Lung (tissue), 16 donors: Measurements from ENCODE around the gene PTPN21. TPM values are rescaled to one million over a fixed set of nuclear protein-coding genes. Genes with fewer than 3 reads are reported as not detected.

Experiments
- ATAC-seq: fragments of 200-7000 bp; cut with Tn5 transposase; one replicate; pipeline ENCODE4 v1.9.1; 2020; ENCODE audit warnings: moderate number of reproducible peaks; ENCODE audit not compliant: insufficient read depth, low FRiP score
- DNase-seq, 3 donors: peaks; one replicate each; pipeline ENCODE4 v3.0.0-alpha.2; 2013 to 2017
- H3K27ac ChIP-seq, 2 donors: one replicate each; pipeline ENCODE4 v1.5.1; 2013; ENCODE audit warnings: mild to moderate bottlenecking in 2 of 2, moderate library complexity in 2 of 2, control low read depth in 1 of 2, inconsistent platforms in 1 of 2, low read depth in 1 of 2, low read length in 1 of 2
- H3K27me3 ChIP-seq, 3 donors: one replicate each; pipeline ENCODE4 v1.5.1; 2013; ENCODE audit warnings: low read length in 2 of 3; ENCODE audit not compliant: control insufficient read depth in 3 of 3, insufficient read depth in 3 of 3
- H3K36me3 ChIP-seq, 4 donors: one replicate each; pipeline ENCODE4 v1.5.1; 2013; ENCODE audit warnings: low read length in 4 of 4, mild to moderate bottlenecking in 1 of 4, moderate library complexity in 1 of 4; ENCODE audit not compliant: control insufficient read depth in 4 of 4, insufficient read depth in 4 of 4
- H3K4me1 ChIP-seq, 5 donors: one replicate each; pipeline ENCODE4 v1.5.1; 2013; ENCODE audit warnings: low read length in 5 of 5, mild to moderate bottlenecking in 2 of 5, moderate library complexity in 1 of 5; ENCODE audit not compliant: control insufficient read depth in 5 of 5, insufficient read depth in 5 of 5
- H3K4me3 ChIP-seq: one replicate; pipeline ENCODE4 v1.5.1; 2013; ENCODE audit warnings: mild to moderate bottlenecking, control low read depth, moderate library complexity
- H3K9ac ChIP-seq, 2 donors: one replicate each; pipeline ENCODE4 v1.5.1; 2013; ENCODE audit warnings: low read length in 2 of 2, control low read depth in 1 of 2; ENCODE audit not compliant: insufficient read depth in 1 of 2
- H3K9me3 ChIP-seq, 4 donors: one replicate each; pipeline ENCODE4 v1.5.1; 2013; ENCODE audit warnings: low read length in 3 of 4, mild to moderate bottlenecking in 1 of 4, moderate library complexity in 1 of 4; ENCODE audit not compliant: control insufficient read depth in 4 of 4, insufficient read depth in 3 of 4
- CTCF ChIP-seq: IDR thresholded peaks from 2 replicates; pipeline ENCODE4 v1.5.1; 2012; ENCODE audit warnings: mild to moderate bottlenecking; ENCODE audit errors: control extremely low read depth, extremely low read depth
- WGBS, 2 donors: extraction: QIAGEN DNeasy Blood & Tissue Kit; methylation state at CpG; one replicate each; pipeline ENCODE4 v1.1.7; 2013; 5-methylcytosine and 5-hydroxymethylcytosine counted together
- long read RNA-seq, 5 donors: transcript quantifications; one replicate each; lab custom pipeline, GENCODE V29; 2026
- polyA plus RNA-seq, 2 donors: library from polyadenylated mRNA; stranded (reverse); fragments of 200-250 nt; gene quantifications; one replicate each; pipeline ENCODE4 v1.2.1, GENCODE V29; 2013
- total RNA-seq, 2 donors: library from RNA; depleted of rRNA in 1 of 2; stranded (reverse); fragments of >200 nt in 1 of 2; gene quantifications; one replicate each; pipeline ENCODE4 v1.2.1, GENCODE V29; 2014 to 2021
- donor health status: control.
- donor health status: control.
- donor health status: Bipolar disorder and iron deficiency.
- donor health status: healthy.
- donor health status: DM: yes; HTN: yes; CAD: no.

The PTPN21 gene
- total RNA-seq (10 to 100 TPM; 31.6 to 39.3 TPM), polyA plus RNA-seq (1 to 10 TPM; 8.2 to 8.7 TPM)
- long read RNA-seq, donor 1, full-length matches to known transcripts = 2 of 13 reads
- long read RNA-seq, donor 1, partial matches to known transcripts = 6 of 13 reads
- long read RNA-seq, donor 1, other reads (novel, unspliced or antisense) = 5 of 13 reads
- long read RNA-seq, donor 2 = 0 reads
- long read RNA-seq, donor 3, partial matches to known transcripts = 6 of 6 reads
- long read RNA-seq, donor 3, other reads (novel, unspliced or antisense) = 0 of 6 reads
- long read RNA-seq, donor 4, partial matches to known transcripts = 8 of 8 reads
- long read RNA-seq, donor 4, other reads (novel, unspliced or antisense) = 0 of 8 reads
- long read RNA-seq, donor 5, partial matches to known transcripts = 24 of 29 reads
- long read RNA-seq, donor 5, other reads (novel, unspliced or antisense) = 5 of 29 reads

- Histone ChIP-seq H3K4me3 (peak within 1 kb of the TSS; percentile 53), H3K27me3 (no peaks in the 10 kb centered on the region), H3K4me1 (peaks cover 1 to 35% (median 6%) of the 10 kb centered on the region in 5 donors), H3K9ac (peak within 1 kb of the TSS; percentile 83 to 97), H3K36me3 (no peaks in the 10 kb centered on the region), H3K9me3 (no peaks in the 10 kb centered on the region), H3K27ac (peak within 1 kb of the TSS; percentile 74 to 100)
- 1% methylated on average over 71 to 103 of the region's 103 CpGs for WGBS, 2 donors
- no peak for TF ChIP-seq CTCF
- ATAC-seq (peak; percentile 89), DNase-seq (peak; percentile 80 to 84 (median 84))
These were observed at the start of gene PTPN21 for GRCh38 chr14:88554457-88555286. Gene PTPN21, minus strand, starts transcription at chr14:88555007. Its CDS starts 4,590 bp downstream, at chr14:88550417.

DNA sequence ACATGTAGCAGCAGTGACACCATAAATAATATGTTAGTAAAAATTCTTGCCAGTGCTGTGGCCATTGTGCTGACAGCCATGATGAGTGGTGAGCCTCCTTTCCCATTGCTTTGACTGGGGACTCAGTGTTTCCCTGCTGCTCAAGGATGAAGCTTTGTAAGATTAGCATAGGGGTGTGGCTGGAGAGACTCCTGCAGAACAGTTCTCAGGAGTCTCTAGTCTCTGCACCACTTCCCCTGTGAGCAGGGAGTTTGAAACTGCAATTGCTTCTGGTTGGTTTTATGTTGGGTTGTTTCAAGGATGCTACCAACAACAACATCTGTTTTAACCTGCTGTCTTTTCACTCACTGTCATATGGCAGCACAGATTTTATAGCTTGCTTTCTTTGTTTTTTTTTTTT is 49.4 kb upstream of the PTPN21 start:
- no peak for TF ChIP-seq CTCF
- ATAC-seq (no peak), DNase-seq (no peak)
- Histone ChIP-seq H3K4me1 (no peaks in the 10 kb centered on the region), H3K9ac (no peak overlapping the region), H3K36me3 (peaks cover 17 to 66% (median 35%) of the 10 kb centered on the region in 4 donors), H3K27ac (no peak overlapping the region), H3K27me3 (no peaks in the 10 kb centered on the region), H3K9me3 (no peaks in the 10 kb centered on the region), H3K4me3 (no peak overlapping the region)

DNA sequence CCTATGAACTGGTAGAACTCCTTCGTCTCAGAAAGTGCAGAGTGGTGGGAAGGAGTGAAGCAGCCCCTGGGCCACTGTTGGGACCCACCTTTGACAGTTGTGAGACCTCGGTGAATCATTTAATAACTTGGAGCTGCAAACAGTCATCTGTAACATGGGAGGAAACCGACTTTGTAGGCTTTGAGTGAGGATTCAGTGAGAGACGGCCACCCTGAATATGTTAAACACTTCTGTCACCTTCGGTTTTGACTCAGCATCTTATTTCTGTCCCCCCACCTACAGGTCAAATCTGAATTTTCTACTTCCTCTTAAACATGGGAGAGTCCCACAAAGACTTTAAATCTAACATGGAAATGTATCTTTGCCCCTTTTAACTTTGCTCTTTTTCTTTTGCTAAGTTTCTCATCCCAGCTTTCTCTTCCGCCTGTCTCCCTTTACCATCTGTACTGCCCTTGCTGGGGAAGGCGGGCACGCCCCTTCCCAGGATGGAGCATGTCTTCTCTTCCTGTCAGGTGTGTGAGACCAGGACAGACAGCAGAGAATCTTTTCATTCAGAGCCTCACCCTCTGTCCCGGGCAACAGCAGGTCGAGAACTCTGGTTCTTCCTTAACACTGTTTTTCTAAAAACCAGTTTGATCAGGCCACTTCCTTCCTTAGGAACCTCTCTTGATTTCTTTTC is 45.1 kb upstream of the PTPN21 start:
- H3K36me3 ChIP-seq = peaks cover 24 to 66% (median 33%) of the 10 kb centered on the region in 4 donors

More for the DNA sequence above, 45.1 kb upstream of the PTPN21 start:
- Histone ChIP-seq H3K27me3 (no peaks in the 10 kb centered on the region), H3K4me3 (no peak overlapping the region), H3K9me3 (no peaks in the 10 kb centered on the region), H3K9ac (no peak overlapping the region), H3K4me1 (no peaks in the 10 kb centered on the region), H3K27ac (no peak overlapping the region)
- no peak for DNase-seq
- WGBS, 2 donors = 80% methylated on average over 10 of the region's 10 CpGs
- TF ChIP-seq CTCF = no peak
- ATAC-seq = no peak
